HG03571 (cell line): ENCODE data around the gene SYNE1.

Source experiments
- ATAC-seq: cut with Tn5 transposase; IDR thresholded peaks from one replicate; pipeline ENCODE4 v1.9.1; 2021; ENCODE audit not compliant: unreplicated experiment

SYNE1 gene

DNA sequence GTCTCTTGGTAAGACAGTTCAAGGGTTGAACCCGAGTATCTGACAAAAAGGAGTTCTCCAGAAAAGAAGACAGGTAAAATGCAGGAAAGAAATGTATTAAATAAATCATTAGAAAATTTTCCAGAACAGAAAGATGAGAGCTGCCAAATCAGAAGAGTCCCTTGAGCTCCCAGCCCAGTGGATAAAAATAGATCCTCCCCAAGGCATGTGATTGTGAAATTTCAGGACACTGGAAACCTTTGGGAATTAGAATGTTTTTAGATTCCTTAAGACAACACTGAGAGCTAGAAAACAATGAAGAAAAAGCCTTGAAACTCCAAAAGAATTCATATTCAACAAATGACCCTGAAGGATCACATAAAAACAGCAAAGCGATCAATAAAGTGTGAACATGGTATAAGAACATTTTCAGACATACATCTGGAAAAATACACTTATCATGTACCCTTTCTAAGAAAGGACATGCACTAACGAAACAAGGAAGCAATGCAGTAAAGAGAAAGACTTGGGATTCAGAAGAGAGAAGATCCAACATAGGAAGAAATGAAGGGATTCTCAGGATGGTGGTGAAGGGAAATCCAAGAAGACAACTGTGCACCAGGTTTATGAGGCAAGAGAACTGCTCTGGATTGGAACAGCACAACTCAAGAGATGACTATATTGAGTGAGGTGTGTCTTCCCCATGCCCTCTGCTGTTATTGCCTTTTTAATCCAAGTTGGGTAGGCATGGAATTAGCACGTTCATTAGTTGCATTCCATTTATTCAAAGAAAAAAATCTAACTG lies 390.4 kb downstream of the SYNE1 start:
- ATAC-seq: no peak

- no peak for ATAC-seq
Observed at GRCh38 chr6:152244998-152245630, 392.0 kb downstream of the SYNE1 start.

DNA sequence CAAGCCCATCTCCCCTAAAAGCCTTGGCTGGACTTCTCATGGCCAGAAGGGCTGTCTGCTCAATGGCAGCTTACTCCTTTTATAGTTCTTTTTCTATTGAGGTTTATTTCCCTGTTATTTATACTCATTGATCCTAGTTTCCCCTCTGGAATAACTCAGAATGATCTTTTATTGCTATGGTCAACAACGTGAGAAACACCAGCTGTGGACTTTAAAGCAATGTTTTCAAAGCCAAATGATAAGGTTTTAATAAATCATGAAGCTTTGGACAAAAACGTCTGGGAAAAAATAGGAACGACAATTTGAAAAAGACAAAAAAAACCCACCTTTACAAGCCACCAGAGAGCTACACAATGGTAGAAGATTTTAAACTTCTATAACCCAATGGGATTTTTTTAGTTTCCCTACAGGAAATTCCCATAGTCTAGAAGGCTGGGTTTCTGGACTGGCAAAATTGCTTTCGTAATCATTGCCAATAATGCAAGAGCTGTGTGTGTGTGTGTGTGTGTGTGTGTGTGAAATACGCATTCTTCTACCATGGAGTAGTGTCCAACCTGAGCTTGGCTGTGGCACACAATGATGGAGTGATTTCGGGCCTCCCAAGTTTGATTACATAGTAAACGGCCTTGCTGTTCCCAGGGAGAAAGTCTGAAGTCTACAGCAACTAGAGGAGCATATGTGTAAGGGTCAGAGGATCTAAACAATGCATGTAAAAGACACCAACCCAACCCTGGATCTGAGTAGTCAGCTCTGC lies 396.0 kb downstream of the SYNE1 start:
- ATAC-seq: no peak

- ATAC-seq: no peak
Observed at GRCh38 chr6:152240436-152240835, 396.7 kb downstream of the SYNE1 start.

GRCh38 chr6:152236370-152237097 lies 400.6 kb downstream of the SYNE1 start:
- no peak for ATAC-seq

- no peak for ATAC-seq
Observed at GRCh38 chr6:152233547-152234320, 403.4 kb downstream of the SYNE1 start.

GRCh38 chr6:152232501-152233151 lies 404.5 kb downstream of the SYNE1 start:
- no peak for ATAC-seq

DNA sequence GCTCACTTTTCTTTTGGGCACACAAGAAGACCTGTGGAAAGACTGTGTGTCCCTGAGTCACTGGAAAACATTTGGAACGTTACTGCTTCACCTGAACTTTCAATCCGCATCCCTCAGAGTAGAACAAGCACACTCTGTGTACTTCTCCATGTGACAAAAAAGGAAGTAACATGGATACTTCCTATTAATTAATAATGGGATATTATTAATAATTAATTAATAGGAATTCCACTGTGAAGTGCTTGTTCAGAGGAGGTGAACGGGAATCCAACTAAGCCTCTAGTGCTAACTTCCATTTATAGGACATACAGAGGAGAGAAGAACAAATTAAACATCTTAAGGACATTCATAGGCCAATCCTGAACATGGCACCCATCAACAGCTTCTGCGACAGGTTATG lies 407.8 kb downstream of the SYNE1 start:
- ATAC-seq: no peak

DNA sequence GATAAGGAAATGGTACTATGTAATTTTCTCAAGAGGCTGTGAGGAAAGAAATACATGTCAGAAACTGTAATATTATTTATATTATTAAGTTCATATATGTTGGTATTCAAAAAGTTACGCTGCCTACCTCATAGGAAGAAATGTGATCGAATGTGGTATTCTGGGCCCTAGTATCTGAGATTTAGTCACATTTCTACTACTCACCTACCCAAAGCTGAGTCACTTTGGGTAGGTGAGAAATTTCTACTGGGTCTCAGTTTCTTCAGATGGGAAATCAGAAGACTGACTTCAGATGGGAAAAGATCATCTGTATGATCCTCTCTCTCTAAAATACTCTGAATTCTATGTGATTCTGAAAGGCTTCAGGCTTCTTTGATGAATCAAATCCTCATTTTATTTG lies 411.0 kb downstream of the SYNE1 start:
- no peak for ATAC-seq

- no peak for ATAC-seq
Observed at GRCh38 chr6:152225241-152225934, 411.8 kb downstream of the SYNE1 start.

DNA sequence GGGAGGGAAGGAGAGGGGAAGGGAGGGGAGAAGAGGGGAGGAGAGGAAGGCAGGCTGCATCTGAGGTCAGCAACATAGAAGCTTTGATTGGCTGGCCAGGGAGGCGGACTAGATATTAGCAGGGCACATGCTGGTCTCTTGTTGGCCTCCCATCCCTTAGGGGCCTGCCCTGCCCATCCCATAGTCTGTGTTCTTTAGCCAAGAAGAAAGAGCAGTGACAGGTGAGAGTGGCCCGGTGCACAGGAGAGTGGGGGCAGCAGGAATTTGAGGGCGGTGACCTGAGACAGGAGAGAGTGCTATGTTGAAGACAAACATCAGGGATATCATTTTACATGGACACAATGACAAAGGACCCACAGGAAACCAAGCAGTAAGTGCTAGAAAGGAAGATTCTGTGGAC lies 413.5 kb downstream of the SYNE1 start:
- no peak for ATAC-seq

- ATAC-seq: no peak
Observed at GRCh38 chr6:152221806-152222628, 415.1 kb downstream of the SYNE1 start.

DNA sequence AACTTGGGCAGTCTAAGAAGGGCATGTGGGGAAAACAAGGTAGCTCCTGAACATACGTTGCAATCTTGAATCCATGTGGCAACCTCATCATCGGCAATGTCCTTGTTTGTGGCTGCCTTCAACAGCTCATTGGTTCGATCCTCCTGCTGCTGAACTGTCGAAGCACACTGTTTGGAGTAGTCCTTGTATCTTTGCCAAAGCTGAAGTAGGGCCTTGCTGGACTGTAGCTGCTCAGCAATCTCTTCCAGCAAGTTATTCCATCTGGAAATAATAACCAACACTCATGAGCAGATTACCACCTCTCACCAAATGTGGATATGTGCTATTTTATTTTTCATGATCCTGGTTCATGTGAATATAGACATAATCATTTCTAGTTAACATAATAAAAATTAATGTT lies 416.4 kb downstream of the SYNE1 start:
- no peak for ATAC-seq

DNA sequence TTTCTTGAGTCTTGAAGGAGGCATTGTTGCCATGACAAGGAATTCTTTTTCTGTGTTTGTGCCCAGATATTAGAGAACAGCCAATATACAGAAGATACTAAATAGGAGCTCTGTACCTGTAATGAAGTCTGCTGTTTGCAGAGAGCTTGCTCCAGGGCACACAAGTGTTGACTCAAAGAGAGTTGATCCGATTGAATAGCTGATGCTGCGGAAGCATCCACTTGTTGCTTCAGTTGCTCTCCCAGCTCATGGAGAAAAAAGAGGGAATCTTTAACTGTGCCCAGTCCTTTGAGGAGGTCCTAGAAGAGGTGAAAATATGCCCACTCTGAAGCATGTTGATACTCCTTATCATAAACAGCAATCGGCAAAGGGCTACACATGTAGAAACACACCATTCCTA lies 418.3 kb downstream of the SYNE1 start:
- no peak for ATAC-seq

DNA sequence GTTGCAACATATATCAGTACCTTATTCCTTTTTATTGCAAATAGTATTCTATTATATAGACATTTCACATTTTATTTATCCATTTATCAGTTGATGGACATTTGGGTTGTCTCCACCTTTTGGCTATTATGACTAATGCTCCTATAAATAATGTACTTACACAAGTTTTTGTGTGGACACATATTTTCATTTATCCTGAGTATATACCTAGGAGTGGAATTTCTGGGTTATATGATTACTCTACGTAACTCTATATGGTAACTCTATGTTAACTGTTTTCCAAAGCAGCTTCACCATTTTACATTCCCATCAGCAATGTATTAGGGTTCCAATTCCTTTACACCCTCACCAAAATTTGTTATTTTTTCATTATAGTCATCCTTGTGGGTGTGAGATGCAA lies 424.7 kb downstream of the SYNE1 start:
- ATAC-seq: no peak

- no peak for ATAC-seq
Observed at GRCh38 chr6:152209211-152209610, 428.0 kb downstream of the SYNE1 start.

DNA sequence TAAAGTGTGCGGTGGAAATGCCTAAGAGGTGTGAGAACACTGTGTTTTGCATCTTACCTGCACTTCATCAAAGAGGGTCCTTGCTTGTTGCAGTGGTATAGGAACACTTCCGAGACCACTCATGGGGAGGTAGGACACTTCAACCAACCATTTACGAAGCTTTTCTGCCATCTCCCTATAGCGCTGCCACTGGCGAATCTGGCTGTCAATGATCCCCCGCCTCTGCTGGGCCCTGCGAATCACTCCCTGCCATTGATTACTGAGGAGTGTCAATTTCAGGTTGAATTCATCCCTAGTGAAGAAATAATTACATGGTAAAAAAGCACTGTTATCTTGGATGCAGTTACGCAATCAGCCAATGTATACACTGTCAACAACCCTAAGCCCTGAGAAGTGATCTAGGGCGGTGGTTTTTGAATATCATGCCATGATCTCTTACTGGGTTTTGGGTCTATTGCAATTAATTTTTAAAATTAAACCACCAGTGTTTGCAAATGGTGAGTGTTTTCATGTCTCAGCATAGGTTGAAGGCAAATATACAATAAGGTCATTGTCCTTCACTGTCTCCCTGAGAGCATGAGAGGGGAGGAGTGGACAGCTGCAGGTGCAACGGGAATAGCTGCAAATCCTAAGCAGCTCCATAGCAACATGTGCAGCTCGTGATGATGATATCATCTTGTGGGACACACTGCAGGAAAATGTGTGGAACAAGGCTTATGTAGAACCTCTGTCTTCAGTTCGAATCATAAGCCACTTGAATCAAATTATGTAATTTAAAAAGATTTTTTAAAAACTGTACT lies 429.0 kb downstream of the SYNE1 start:
- ATAC-seq: no peak
